H1 (cell line): Measurements from ENCODE around the gene B3GAT1. TPM values are rescaled to one million over a fixed set of nuclear protein-coding genes. Genes with fewer than 3 reads are reported as not detected.

Experiments
- CTCF ChIA-PET: fragments of 300-600 bp; sonication (Branson Sonifier 250); formaldehyde crosslinking; loops from one replicate; lab custom pipeline; 2021; ENCODE audit not compliant: partially characterized antibody; lab: Charles Lee
- POLR2A ChIA-PET: fragments of 300-600 bp; sonication (Branson Sonifier 250); formaldehyde crosslinking; loops from one replicate; lab custom pipeline; 2021; ENCODE audit warnings: inconsistent platforms; ENCODE audit not compliant: partially characterized antibody; lab: Charles Lee
- DNase-seq, 2 experiments: peaks; one replicate each; pipeline versions ENCODE4 v3.0.0 to v3.0.0-alpha.2; 2010 to 2022; ENCODE audit warnings: low spot score in 2 of 2, low read depth in 1 of 2, mixed read lengths in 1 of 2
- FAIRE-seq: peaks from 2 replicates; lab custom pipeline; 2011; peaks lifted over from hg19 to GRCh38; lab: Jason Lieb, UNC
- H2AFZ ChIP-seq: 2 replicates; pipeline ENCODE4 v1.8.1; 2012; ENCODE audit warnings: low read length, inconsistent platforms
- H2AK5ac ChIP-seq: 2 replicates; pipeline ENCODE4 v1.6.1; 2013; ENCODE audit warnings: low read depth, low read length
- H2BK120ac ChIP-seq: replicated peaks from 2 replicates; pipeline ENCODE3; 2013; ENCODE audit warnings: low read depth, low read length, inconsistent platforms
- H2BK12ac ChIP-seq: 2 replicates; pipeline ENCODE4 v1.6.1; 2013; ENCODE audit warnings: low read depth, low read length
- H2BK15ac ChIP-seq: 2 replicates; pipeline ENCODE4 v1.6.1; 2013; ENCODE audit warnings: low read length
- H2BK20ac ChIP-seq: 2 replicates; pipeline ENCODE4 v1.6.1; 2013; ENCODE audit warnings: low read length
- H2BK5ac ChIP-seq: 2 replicates; pipeline ENCODE4 v1.6.1; 2013; ENCODE audit warnings: low read depth, low read length
- H3K14ac ChIP-seq: 2 replicates; pipeline ENCODE4 v1.6.1; 2013; ENCODE audit warnings: inconsistent platforms; ENCODE audit not compliant: insufficient read length
- H3K18ac ChIP-seq: 2 replicates; pipeline ENCODE4 v1.6.1; 2013; ENCODE audit warnings: low read length; ENCODE audit errors: extremely low read depth
- H3K23ac ChIP-seq: 2 replicates; pipeline ENCODE4 v1.6.1; 2013; ENCODE audit warnings: inconsistent platforms; ENCODE audit not compliant: insufficient read length
- H3K23me2 ChIP-seq: 2 replicates; pipeline ENCODE4 v1.6.1; 2013; ENCODE audit warnings: low read depth, low read length
- H3K27ac ChIP-seq: 2 replicates; pipeline ENCODE4 v1.6.1; 2011; ENCODE audit warnings: low read depth, low read length, inconsistent platforms
- H3K27me3 ChIP-seq, 4 experiments: replicated peaks in 1 of 4; 1 replicate in 1 of 4; 2 replicates in 3 of 4; pipeline versions ENCODE4 v1.6.1 to v1.8.1; 2011 to 2013; ENCODE audit warnings: low read length in 3 of 4, mild to moderate bottlenecking in 3 of 4, inconsistent platforms in 2 of 4, mixed read lengths in 2 of 4, moderate library complexity in 1 of 4; ENCODE audit not compliant: control insufficient read depth in 3 of 4, insufficient read depth in 3 of 4; ENCODE audit errors: extremely low read depth in 1 of 4
- H3K36me3 ChIP-seq, 4 experiments: 2 replicates each; pipeline versions ENCODE4 v1.6.1 to v1.8.1; 2011 to 2013; ENCODE audit warnings: mild to moderate bottlenecking in 4 of 4, low read length in 3 of 4, moderate library complexity in 2 of 4, control low read depth in 1 of 4, inconsistent platforms in 1 of 4; ENCODE audit not compliant: insufficient read depth in 4 of 4, control insufficient read depth in 2 of 4
- H3K4ac ChIP-seq: replicated peaks from 2 replicates; pipeline ENCODE3; 2013; ENCODE audit warnings: low read length, low read depth, mixed read lengths, inconsistent platforms; ENCODE audit not compliant: insufficient read length
- H3K4me1 ChIP-seq, 4 experiments: replicated peaks in 1 of 4; 1 replicate in 1 of 4; 2 replicates in 3 of 4; pipeline versions ENCODE4 v1.6.1 to v1.8.1; 2011 to 2013; ENCODE audit warnings: low read length in 3 of 4, inconsistent platforms in 2 of 4, mixed read lengths in 1 of 4; ENCODE audit not compliant: insufficient read depth in 4 of 4, control insufficient read depth in 3 of 4
- H3K4me2 ChIP-seq, 2 experiments: 2 replicates each; pipeline versions ENCODE4 v1.6.1 to v1.8.1; 2011 to 2013; ENCODE audit warnings: low read depth in 2 of 2, low read length in 2 of 2, control low read depth in 1 of 2, inconsistent platforms in 1 of 2, mild to moderate bottlenecking in 1 of 2; ENCODE audit not compliant: insufficient read depth in 1 of 2
- H3K4me3 ChIP-seq, 4 experiments: fragments of 200-600, 300-600 bp in 1 of 4; sonication (generic), shearing (Covaris generic), sonication (Bioruptor Twin) in 1 of 4; 2 replicates each; pipeline versions ENCODE4 v1.5.1 to v1.8.1; 2011 to 2016; ENCODE audit warnings: low read length in 4 of 4, low read depth in 3 of 4, control low read depth in 2 of 4, inconsistent platforms in 2 of 4, mild to moderate bottlenecking in 2 of 4, mixed read lengths in 1 of 4, moderate library complexity in 1 of 4; ENCODE audit not compliant: insufficient read depth in 2 of 4; ENCODE audit errors: extremely low read depth in 1 of 4
- H3K56ac ChIP-seq: replicated peaks from 2 replicates; pipeline ENCODE3; 2013; ENCODE audit warnings: low read depth, mild to moderate bottlenecking, mixed read lengths, low read length, inconsistent platforms; ENCODE audit not compliant: insufficient read length
- H3K79me1 ChIP-seq: 2 replicates; pipeline ENCODE4 v1.6.1; 2013; ENCODE audit warnings: low read depth, low read length, control low read depth
- H3K79me2 ChIP-seq, 2 experiments: 2 replicates each; pipeline versions ENCODE4 v1.6.1 to v1.8.1; 2012 to 2013; ENCODE audit warnings: low read length in 2 of 2, mild to moderate bottlenecking in 2 of 2, inconsistent platforms in 1 of 2; ENCODE audit not compliant: insufficient read depth in 2 of 2, control insufficient read depth in 1 of 2
- H3K9ac ChIP-seq, 4 experiments: replicated peaks in 1 of 4; 1 replicate in 1 of 4; 2 replicates in 3 of 4; pipeline versions ENCODE4 v1.6.1 to v1.8.1; 2011 to 2013; ENCODE audit warnings: low read depth in 3 of 4, low read length in 3 of 4, control low read depth in 2 of 4, mild to moderate bottlenecking in 2 of 4, moderate library complexity in 2 of 4, inconsistent platforms in 1 of 4; ENCODE audit errors: extremely low read depth in 1 of 4
- H3K9me3 ChIP-seq, 2 experiments: 2 replicates each; pipeline versions ENCODE4 v1.6.1 to v1.8.1; 2012 to 2013; ENCODE audit warnings: mild to moderate bottlenecking in 2 of 2, moderate library complexity in 2 of 2, control low read depth in 1 of 2, inconsistent platforms in 1 of 2, low read depth in 1 of 2, low read length in 1 of 2, mixed read lengths in 1 of 2; ENCODE audit not compliant: insufficient read depth in 2 of 2
- H4K20me1 ChIP-seq, 2 experiments: replicated peaks in 1 of 2; 2 replicates each; pipeline versions ENCODE3 to v1.8.1; 2011 to 2013; ENCODE audit warnings: inconsistent platforms in 2 of 2, low read length in 2 of 2, mild to moderate bottlenecking in 1 of 2; ENCODE audit not compliant: insufficient read depth in 2 of 2, control insufficient read depth in 1 of 2
- H4K5ac ChIP-seq: 2 replicates; pipeline ENCODE4 v1.6.1; 2013; ENCODE audit warnings: low read length, low read depth, mixed read lengths, inconsistent platforms; ENCODE audit not compliant: insufficient read length
- H4K8ac ChIP-seq: 2 replicates; pipeline ENCODE4 v1.8.0; 2013; ENCODE audit warnings: mild to moderate bottlenecking, moderate library complexity, low read length, inconsistent platforms; ENCODE audit not compliant: insufficient read depth; ENCODE audit errors: extremely low read depth
- H4K91ac ChIP-seq: replicated peaks from 2 replicates; pipeline ENCODE3; 2013; ENCODE audit warnings: low read length, mixed read lengths, inconsistent platforms; ENCODE audit not compliant: insufficient read length
- ATF3 ChIP-seq: IDR thresholded peaks from 2 replicates; pipeline ENCODE4 v1.6.1; 2011; ENCODE audit warnings: low read depth, mild to moderate bottlenecking, low read length; ENCODE audit not compliant: insufficient read depth
- BACH1 ChIP-seq: IDR thresholded peaks from 2 replicates; pipeline ENCODE4 v1.6.1; 2012; ENCODE audit warnings: low read length, improper control_type of control experiment
- BRCA1 ChIP-seq: IDR thresholded peaks from 2 replicates; pipeline ENCODE4 v1.6.1; 2012; ENCODE audit warnings: low read depth, low read length, improper control_type of control experiment
- E2F6 ChIP-seq: IDR thresholded peaks from 2 replicates; pipeline ENCODE4 v1.6.1; 2012; ENCODE audit warnings: inconsistent platforms
- EZH2 ChIP-seq: fragments of 200-600 bp; sonication (generic); IDR thresholded peaks from 2 replicates; pipeline ENCODE4 v1.7.1; 2012; ENCODE audit warnings: low read depth, mild to moderate bottlenecking, moderate library complexity, low read length, inconsistent platforms; ENCODE audit not compliant: severe bottlenecking
- GTF2F1 ChIP-seq: IDR thresholded peaks from 2 replicates; pipeline ENCODE4 v1.6.1; 2012; ENCODE audit warnings: low read depth, low read length, improper control_type of control experiment, borderline replicate concordance
- KDM1A ChIP-seq: fragments of 200-600, 300-600 bp; sonication (generic); IDR thresholded peaks from 2 replicates; pipeline ENCODE4 v1.7.1; 2016; ENCODE audit warnings: mild to moderate bottlenecking, low read length, borderline replicate concordance
- PHF8 ChIP-seq: fragments of 200-600 bp; sonication (generic); conservative IDR thresholded peaks from 2 replicates; pipeline ENCODE4 v1.7.1; 2012; ENCODE audit warnings: low read depth, mild to moderate bottlenecking, inconsistent platforms, low read length, moderate library complexity
- RBBP5 ChIP-seq: IDR thresholded peaks from 2 replicates; pipeline ENCODE4 v1.7.1; 2012; ENCODE audit warnings: low read depth, mild to moderate bottlenecking, inconsistent platforms, low read length, moderate library complexity, borderline replicate concordance
- SAP30 ChIP-seq: fragments of 300-600 bp; sonication (generic); IDR thresholded peaks from 2 replicates; pipeline ENCODE4 v1.7.1; 2012; ENCODE audit warnings: low read length, moderate library complexity, mild to moderate bottlenecking, inconsistent platforms; ENCODE audit not compliant: insufficient read depth, insufficient replicate concordance
- WGBS, 2 experiments: shearing (Covaris generic) in 1 of 2; methylation state at CpG; one replicate each; pipeline versions ENCODE4 v1.1.6 to v1.1.7; 2013 to 2015; ENCODE audit warnings: low lambda C conversion rate in 2 of 2, mixed read lengths in 2 of 2, inconsistent platforms in 1 of 2, low coverage in 1 of 2, missing lambda C conversion rate in 1 of 2; ENCODE audit not compliant: insufficient replicate concordance in 2 of 2, insufficient coverage in 1 of 2, insufficient read length in 1 of 2; ENCODE audit errors: extremely low coverage in 1 of 2, missing lambda C conversion rate in 1 of 2; 5-methylcytosine and 5-hydroxymethylcytosine counted together
- polyA plus RNA-seq, 7 experiments: library from polyadenylated mRNA; depleted of rRNA in 3 of 7; stranded (reverse) in 5 of 7; unstranded in 2 of 7; fragments of >200 nt in 5 of 7; fragments of 200-250 nt in 2 of 7; gene quantifications; 1 replicate in 5 of 7; 2 replicates in 1 of 7; 4 replicates in 1 of 7; pipeline versions ENCODE4 v1.2.1 to v1.2.3, GENCODE V29; 2011 to 2013; ENCODE audit warnings: missing spikeins in 2 of 7, mixed read lengths in 2 of 7
- total RNA-seq: library from RNA; stranded (reverse); fragmentation: NEBNext Ultra II Directional; extraction: Animal tissue kit (Norgen Biotek cat#: 25700); gene quantifications from 2 replicates; pipeline ENCODE4 v1.2.1, GENCODE V29; 2021

The B3GAT1 gene
- total and polyA plus RNA-seq, 2 of the 8 experiments (the other 6 are each of a cell fraction or from before 2014, with no cell fraction given) = 19.7 to 32.4 TPM

GRCh38 chr11:134441281-134441680 is 29.2 kb upstream of the B3GAT1 start:
- no peak overlapping the region for H2BK5ac ChIP-seq
- no peak overlapping the region for H3K4me2 ChIP-seq
- H2BK20ac ChIP-seq = no peak overlapping the region
- DNase-seq (no peak), FAIRE-seq (no peak)
- H3K14ac ChIP-seq = no peak overlapping the region
- no peak overlapping the region for H4K5ac ChIP-seq
- POLR2A ChIA-PET = no interaction called here
- H3K23me2 ChIP-seq = peaks cover 4% of the 10 kb centered on the region; the same call in 1 of the 2 replicates
- H3K79me1 ChIP-seq = no peaks in the 10 kb centered on the region; the same call in 1 of the 2 replicates
- H2BK12ac ChIP-seq = no peak overlapping the region
- no peak for TF ChIP-seq EZH2
- no peak for TF ChIP-seq PHF8
- TF ChIP-seq GTF2F1 = no peak
- TF ChIP-seq SAP30 = no peak
- no peak for TF ChIP-seq BACH1
- no peak for TF ChIP-seq E2F6
- no peak for TF ChIP-seq KDM1A
- TF ChIP-seq ATF3 = no peak
- TF ChIP-seq RBBP5 = no peak
- no peak for TF ChIP-seq BRCA1
- H3K9ac ChIP-seq = no peak overlapping the region
- H2BK15ac ChIP-seq = no peak overlapping the region
- H3K4me1 ChIP-seq = peaks cover 0 to 3% (median 1%) of the 10 kb centered on the region in 4 experiments; a peak in 3 of 7 replicates
- CTCF ChIA-PET = no interaction called here
- no peak overlapping the region for H3K56ac ChIP-seq
- no peak overlapping the region for H3K4ac ChIP-seq
- H4K20me1 ChIP-seq = no peaks in the 10 kb centered on the region
- H3K18ac ChIP-seq = no peak overlapping the region
- H4K91ac ChIP-seq = no peak overlapping the region
- H2AK5ac ChIP-seq = no peak overlapping the region
- WGBS, 2 experiments = 88% methylated on average over 9 of the region's 9 CpGs; no CpG with 5 or more reads in 1 of the 2 experiments
- H3K23ac ChIP-seq = no peak overlapping the region
- no peaks in the 10 kb centered on the region for H3K79me2 ChIP-seq
- H3K9me3 ChIP-seq = no peaks in the 10 kb centered on the region
- H3K36me3 ChIP-seq = no peaks in the 10 kb centered on the region
- H3K27me3 ChIP-seq = no peaks in the 10 kb centered on the region
- no peak overlapping the region for H2BK120ac ChIP-seq
- H4K8ac ChIP-seq = no peak overlapping the region
- no peak overlapping the region for H3K27ac ChIP-seq
- no peak overlapping the region for H2AFZ ChIP-seq
- no peak overlapping the region for H3K4me3 ChIP-seq
